ENCODE data around the gene PKP2.

PKP2 gene

DNA sequence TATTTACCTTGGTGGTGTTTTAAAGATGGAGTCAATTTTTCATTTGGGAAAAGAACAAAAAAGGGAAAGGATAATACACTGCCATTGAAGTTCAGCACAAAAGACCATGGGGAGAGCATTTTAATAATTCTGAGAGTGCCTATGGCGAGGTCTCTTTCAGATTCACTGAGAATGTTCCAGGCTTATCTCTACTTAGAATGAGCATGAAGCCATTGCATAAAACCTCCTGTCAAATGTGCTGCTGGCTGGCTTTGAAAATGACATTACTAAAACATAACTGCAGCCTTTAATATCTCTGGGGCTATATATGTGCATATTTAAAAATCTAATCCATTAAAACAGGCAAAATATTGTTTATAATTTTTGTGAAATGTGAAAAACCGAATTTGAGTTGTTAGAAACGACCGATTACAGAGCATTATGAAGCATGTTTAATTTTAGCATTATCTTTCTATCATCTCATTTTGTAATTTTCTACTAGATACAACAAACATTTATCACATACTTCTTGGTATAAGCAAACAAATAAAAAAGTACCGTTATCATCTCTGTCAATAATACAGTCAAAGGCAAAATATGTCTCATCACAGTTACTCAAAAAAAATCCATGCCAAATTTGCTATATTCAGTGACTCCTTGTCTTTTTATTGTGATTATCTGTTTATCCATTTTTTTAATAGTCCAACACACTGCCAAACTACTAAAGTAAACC is 95.2 kb downstream of the PKP2 start:
- DNase-seq = no peak

DNA sequence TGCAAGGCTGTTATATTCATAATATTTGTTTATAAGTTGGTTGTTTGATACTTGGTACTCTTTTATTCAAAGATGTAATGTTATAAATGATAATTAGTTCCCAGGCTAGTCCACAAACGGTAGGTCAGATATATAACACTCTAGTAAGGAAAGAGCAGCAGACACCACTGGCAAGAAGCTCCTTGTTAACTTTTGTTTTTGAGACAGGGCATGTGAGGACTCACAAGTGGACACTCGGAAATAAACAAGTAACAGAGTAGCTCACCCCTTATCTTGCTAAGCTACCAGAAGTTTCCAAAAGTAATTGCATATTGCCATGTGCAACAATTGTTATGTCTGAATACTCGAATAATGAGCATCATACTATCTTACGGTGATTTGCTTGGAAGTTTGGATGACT is 102.3 kb downstream of the PKP2 start:
- DNase-seq = no peak

GRCh38 chr12:32789916-32790315 is 106.7 kb downstream of the PKP2 start:
- no peak for DNase-seq

GRCh38 chr12:32789446-32789845 is 107.1 kb downstream of the PKP2 start:
- no peak for DNase-seq

DNA sequence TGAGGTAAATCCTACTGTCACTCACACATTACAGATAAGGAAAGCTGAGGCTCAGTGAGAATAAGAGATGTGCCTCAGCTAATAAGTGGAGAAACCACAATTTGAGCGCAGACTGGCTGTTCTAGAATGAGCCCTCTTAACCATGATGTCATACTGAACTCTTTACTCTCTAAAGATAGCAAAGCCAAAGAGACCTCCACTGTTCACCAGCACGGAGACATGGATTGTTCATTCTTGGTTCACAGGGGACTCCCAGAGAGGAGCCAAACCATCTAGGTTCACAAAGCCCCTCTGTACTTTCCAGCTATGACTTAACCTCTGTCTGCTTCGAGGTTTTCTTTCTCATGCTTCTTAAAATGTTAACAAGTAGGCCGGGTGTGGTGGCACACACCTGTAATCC is 108.2 kb downstream of the PKP2 start:
- no peak for DNase-seq

- DNase-seq = no peak
Measured at GRCh38 chr12:32785557-32785956, 111.0 kb downstream of the PKP2 start.

DNA sequence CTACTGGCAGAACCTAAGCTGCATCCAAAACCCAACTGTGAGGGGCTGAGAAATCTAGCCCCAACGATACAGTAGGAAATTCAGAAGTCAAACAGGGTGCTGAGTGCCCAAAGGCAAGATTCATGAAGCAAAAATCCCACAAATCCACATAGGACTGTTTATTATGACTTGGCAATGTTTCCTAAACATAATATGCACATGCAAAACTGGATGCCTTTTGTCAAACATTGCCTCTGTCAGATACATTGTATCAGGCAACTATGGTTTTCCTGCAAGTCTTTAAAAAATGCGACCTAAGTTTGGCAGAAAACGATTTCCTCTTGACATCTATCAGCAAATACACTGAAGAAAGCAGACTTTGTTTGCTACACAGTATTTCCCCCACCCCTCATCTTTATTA is 113.5 kb downstream of the PKP2 start:
- no peak for DNase-seq

DNA sequence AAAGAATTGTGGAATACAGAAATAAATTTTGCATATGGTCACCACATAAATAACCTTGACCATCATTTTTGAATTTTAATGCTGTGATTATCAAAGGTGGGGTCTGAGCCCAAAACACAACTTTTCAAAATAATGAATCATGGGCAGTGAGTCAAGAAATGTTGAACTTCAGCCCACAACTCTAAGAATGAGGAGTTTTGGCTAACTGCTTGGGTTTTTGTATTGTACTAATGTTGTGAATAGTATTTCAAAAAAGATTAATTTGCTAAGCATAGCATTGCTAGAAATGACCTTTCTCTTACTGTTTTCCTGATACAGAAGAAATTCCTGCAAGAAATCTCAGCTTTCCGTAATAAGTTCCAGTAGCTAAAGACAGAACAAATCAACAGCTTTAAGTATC is 116.5 kb downstream of the PKP2 start:
- no peak for DNase-seq

GRCh38 chr12:32777691-32778175 is 118.8 kb downstream of the PKP2 start:
- no peak for DNase-seq

DNA sequence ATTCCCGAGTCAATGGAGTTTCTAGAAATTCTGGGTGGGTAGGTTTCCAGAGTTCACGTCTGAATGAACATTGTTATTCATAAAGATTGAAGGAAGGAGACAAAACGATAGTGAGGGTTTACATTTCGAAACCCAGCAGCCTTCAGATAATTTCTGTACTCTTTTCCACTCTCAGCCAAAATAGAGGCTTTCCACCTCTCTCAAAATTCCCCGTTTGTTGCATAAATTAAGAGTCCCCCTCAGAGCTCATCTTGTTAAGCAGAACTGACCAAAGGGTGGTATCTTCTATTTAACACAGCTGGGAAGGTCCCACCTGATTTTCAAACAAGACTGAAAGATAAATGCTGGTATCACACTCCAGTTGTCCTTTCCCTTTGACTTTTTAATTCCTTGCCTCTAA is 119.4 kb downstream of the PKP2 start:
- DNase-seq = no peak

- no peak for DNase-seq
Measured at GRCh38 chr12:32776258-32776657, 120.3 kb downstream of the PKP2 start.

GRCh38 chr12:32773691-32774090 is 122.9 kb downstream of the PKP2 start:
- no peak for DNase-seq

GRCh38 chr12:32770141-32770540 is 126.4 kb downstream of the PKP2 start:
- DNase-seq = no peak

DNA sequence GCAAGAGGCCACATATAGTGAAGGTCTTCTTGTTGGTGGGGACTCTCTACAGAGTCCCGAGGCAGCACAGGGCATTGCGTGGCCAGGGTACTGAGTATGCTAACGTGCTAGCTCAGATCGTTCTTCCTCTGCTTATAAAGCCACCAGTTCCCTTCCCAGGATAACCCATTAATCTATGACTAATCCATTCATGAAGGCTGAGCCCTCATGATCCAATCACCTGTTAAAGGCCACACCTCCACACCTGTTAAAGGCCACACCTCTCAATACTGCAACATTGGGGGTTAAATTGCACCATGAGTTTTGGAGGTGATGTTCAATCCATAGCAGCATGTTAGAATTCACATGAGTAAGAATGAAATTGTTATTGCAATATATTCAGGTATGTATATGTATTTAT is 128.1 kb downstream of the PKP2 start:
- DNase-seq = no peak

DNA sequence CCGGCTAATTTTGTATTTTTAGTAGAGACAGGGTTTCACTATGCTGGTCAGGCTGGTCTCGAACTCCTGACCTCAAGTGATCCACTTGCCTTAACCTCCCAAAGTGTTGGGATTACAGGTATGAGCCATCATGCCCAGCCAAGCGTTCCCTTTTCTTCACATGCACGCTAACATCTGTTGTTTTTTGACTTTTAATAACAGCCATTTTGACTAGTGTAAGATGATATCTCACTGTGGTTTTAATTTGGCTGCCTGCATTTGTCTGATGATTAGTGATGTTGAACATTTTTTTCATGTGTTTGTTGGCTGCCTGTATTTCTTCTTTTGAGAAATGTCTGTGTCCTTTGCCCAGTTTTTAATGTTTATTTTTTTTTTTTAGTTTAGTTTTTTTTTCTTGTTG is 130.7 kb downstream of the PKP2 start:
- no peak for DNase-seq

- peak; percentile 50 for DNase-seq
Measured at GRCh38 chr12:32761716-32762115, 134.9 kb downstream of the PKP2 start.

DNA sequence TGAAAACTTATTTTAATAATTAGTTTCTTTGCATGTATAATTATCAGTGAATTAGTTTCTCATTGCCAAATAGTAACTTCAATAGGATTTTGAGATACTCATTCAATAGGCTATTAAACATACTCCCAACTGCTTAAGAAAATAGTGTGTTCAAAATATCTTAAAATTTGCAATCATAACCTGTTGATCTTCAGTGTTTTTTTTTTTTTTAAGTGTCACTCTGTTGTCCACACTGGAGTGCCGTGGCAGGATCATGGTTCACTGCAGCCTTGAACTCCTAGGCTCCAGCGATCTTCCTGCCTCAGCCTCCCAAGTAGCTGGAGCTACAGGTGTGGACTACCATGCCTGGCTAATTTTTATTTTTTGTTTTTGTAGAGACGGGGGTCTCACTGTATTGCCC is 139.4 kb downstream of the PKP2 start:
- DNase-seq = no peak

DNA sequence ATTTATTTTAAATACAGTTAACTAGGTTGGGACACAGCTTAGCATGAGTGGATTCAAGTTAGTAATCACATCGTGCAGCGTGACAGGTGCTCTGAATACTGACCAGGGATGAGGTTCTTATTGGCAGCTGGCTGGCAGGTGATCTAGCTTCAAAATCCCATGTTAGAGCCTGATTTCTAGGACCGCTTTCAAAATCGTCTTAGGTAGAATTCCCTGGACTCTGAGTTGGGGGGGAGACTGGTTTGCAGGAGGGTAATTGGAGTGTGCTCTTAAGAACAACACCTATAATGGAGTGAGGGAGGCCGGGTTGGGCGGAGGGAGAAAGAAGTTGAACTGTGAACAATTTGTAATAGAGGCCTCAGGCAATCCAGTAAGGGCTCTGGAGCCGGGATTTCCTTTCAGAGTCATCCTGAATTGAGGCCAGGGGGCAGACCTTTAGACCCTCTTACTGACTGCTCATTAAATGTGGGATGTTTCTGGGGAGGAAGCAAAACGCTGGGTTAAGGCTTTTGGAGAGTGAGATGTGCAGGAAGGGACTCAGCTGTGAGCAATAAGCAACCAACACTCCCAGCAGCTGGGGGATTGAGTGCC is 140.0 kb downstream of the PKP2 start:
- no peak for DNase-seq

DNA sequence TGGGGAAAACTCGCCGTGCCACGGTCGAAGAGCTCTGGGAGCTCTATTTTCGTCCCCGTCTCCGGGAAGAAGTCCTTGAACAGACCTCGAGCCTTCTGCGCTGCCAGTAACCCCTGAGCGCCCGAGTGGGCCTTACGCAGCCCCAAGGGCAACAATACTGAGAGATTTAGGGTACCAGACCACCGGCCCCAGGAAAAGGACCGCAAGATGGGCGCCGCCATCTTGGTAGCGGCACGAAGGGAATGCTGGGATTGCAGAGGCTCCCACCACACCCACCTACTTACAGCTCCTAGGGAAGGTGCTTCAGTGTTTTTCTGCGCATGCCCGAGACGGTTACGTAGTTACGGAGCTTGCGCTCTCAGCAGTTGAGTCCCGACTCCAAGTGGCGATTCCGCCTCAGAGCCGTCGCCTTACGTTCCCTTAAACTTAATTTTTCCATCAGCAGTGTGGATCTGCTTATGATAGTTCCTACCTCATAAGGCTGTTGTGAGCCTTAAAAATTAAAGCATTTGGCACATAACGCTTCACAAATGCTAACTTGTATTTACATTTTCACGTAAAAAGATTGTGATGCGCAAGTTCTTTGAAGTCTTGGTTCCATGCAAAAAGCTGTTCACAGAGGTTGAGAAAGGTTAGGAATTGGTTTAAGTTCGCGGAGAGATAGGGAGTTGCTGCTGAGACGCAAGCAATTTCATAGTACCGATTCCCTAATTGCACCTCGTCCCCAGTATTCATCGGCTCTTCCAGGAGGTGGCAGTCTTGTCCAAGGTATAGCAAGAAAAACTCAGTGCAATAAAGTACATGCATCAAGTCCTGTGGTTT is 140.7 kb downstream of the PKP2 start, which contains the start of gene YARS2:
TSS of gene YARS2 (minus strand) at position 244 of the 822 bp plus-strand sequence. CDS start at position 221, 23 bp downstream.
- peak; percentile 99 for DNase-seq

GRCh38 chr12:32755051-32755653 is 141.4 kb downstream of the PKP2 start:
- DNase-seq = peak; percentile 82

- DNase-seq = peak; percentile 18
Measured at GRCh38 chr12:32754111-32754510, 142.5 kb downstream of the PKP2 start.

- DNase-seq = no peak
Measured at GRCh38 chr12:32753605-32754004, 143.0 kb downstream of the PKP2 start.

GRCh38 chr12:32743264-32743663 is 153.3 kb downstream of the PKP2 start:
- no peak for DNase-seq

All from hematopoietic multipotent progenitor cell treated with erythropoietin and hydrocortisone succinate and interleukin-3 and kit ligand, for 6 days (in vitro differentiated cells).